IMR-90 (cell line): ENCODE results near the gene TPM3. TPM values are rescaled to one million over a fixed set of nuclear protein-coding genes. Genes with fewer than 3 reads are reported as not detected.

Experiments
- ATAC-seq: fragments of 200-7000 bp; cut with Tn5 transposase; 2 replicates; pipeline ENCODE4 v1.9.1; 2020; ENCODE audit warnings: low read depth, mild to moderate bottlenecking, moderate library complexity
- BruUV-seq: library from RNA; stranded (reverse); fragments of 400-500 nt; replicated peaks from 2 replicates; lab custom pipeline; 2021; lab: Mats Ljungman, UMichigan
- CTCF ChIA-PET: fragments of 300-600 bp; formaldehyde crosslinking; extraction: SDS; loops from one replicate; lab custom pipeline; 2021; ENCODE audit warnings: antibody characterized with exemption; lab: Yijun Ruan, JAX
- POLR2A ChIA-PET: fragments of 300-600 bp; sonication (Branson Sonifier 250); formaldehyde crosslinking; loops from one replicate; lab custom pipeline; 2022; ENCODE audit warnings: antibody characterized with exemption; ENCODE audit not compliant: unreplicated experiment; lab: Charles Lee
- DNase-seq: peaks from one replicate; pipeline ENCODE4 v3.0.0; 2013
- H2AFZ ChIP-seq: replicated peaks from 2 replicates; pipeline ENCODE3; 2013; ENCODE audit warnings: low read length, mild to moderate bottlenecking; ENCODE audit not compliant: poor library complexity
- H2AK5ac ChIP-seq: 2 replicates; pipeline ENCODE4 v1.6.1; 2013; ENCODE audit warnings: low read depth, low read length, inconsistent platforms
- H2AK9ac ChIP-seq: replicated peaks from 2 replicates; pipeline ENCODE3; 2013; ENCODE audit warnings: mild to moderate bottlenecking, low read depth, low read length, moderate library complexity; ENCODE audit not compliant: poor library complexity
- H2BK120ac ChIP-seq: 2 replicates; pipeline ENCODE4 v1.6.1; 2013; ENCODE audit warnings: low read depth, low read length, inconsistent platforms
- H2BK15ac ChIP-seq: 3 replicates; pipeline ENCODE4 v1.6.1; 2013; ENCODE audit warnings: low read depth, low read length, inconsistent platforms
- H2BK20ac ChIP-seq: 2 replicates; pipeline ENCODE4 v1.6.1; 2013; ENCODE audit warnings: low read depth, mild to moderate bottlenecking, inconsistent platforms, low read length, moderate library complexity
- H2BK5ac ChIP-seq: 2 replicates; pipeline ENCODE4 v1.6.1; 2013; ENCODE audit warnings: mild to moderate bottlenecking, low read depth, low read length, inconsistent platforms; ENCODE audit not compliant: poor library complexity, severe bottlenecking
- H3K14ac ChIP-seq: replicated peaks from 2 replicates; pipeline ENCODE4 v1.6.1; 2013; ENCODE audit warnings: low read depth, low read length, inconsistent platforms
- H3K18ac ChIP-seq: 2 replicates; pipeline ENCODE4 v1.6.1; 2013; ENCODE audit warnings: low read depth, low read length, control low read depth
- H3K23ac ChIP-seq: 2 replicates; pipeline ENCODE4 v1.6.1; 2013; ENCODE audit warnings: low read depth, low read length, inconsistent platforms
- H3K27ac ChIP-seq: 2 replicates; pipeline ENCODE4 v1.5.1; 2013; ENCODE audit warnings: mild to moderate bottlenecking, control low read depth, low read length; ENCODE audit not compliant: insufficient read depth
- H3K27me3 ChIP-seq: 2 replicates; pipeline ENCODE4 v1.6.1; 2013; ENCODE audit warnings: low read length; ENCODE audit not compliant: control insufficient read depth, insufficient read depth
- H3K36me3 ChIP-seq: 2 replicates; pipeline ENCODE4 v1.6.1; 2013; ENCODE audit warnings: low read length, mixed read lengths; ENCODE audit not compliant: control insufficient read depth, insufficient read depth
- H3K4ac ChIP-seq: 2 replicates; pipeline ENCODE4 v1.6.1; 2013; ENCODE audit warnings: low read depth, low read length, inconsistent platforms
- H3K4me1 ChIP-seq: 2 replicates; pipeline ENCODE4 v1.6.1; 2013; ENCODE audit warnings: low read length, mixed read lengths; ENCODE audit not compliant: control insufficient read depth, insufficient read depth
- H3K4me2 ChIP-seq: 2 replicates; pipeline ENCODE4 v1.6.1; 2013; ENCODE audit warnings: low read depth, mild to moderate bottlenecking, control low read depth, low read length, moderate library complexity
- H3K4me3 ChIP-seq: 2 replicates; pipeline ENCODE4 v1.5.1; 2013; ENCODE audit warnings: low read depth, mild to moderate bottlenecking, control low read depth, low read length, moderate library complexity; ENCODE audit not compliant: insufficient read depth
- H3K56ac ChIP-seq: 2 replicates; pipeline ENCODE4 v1.6.1; 2013; ENCODE audit warnings: low read length, inconsistent platforms; ENCODE audit not compliant: insufficient read depth; ENCODE audit errors: extremely low read depth
- H3K79me1 ChIP-seq, 2 experiments: 2 replicates each; pipeline ENCODE4 v1.6.1; 2013; ENCODE audit warnings: low read length in 2 of 2, inconsistent platforms in 1 of 2, low read depth in 1 of 2
- H3K9ac ChIP-seq: 2 replicates; pipeline ENCODE4 v1.6.1; 2013; ENCODE audit warnings: low read depth, low read length, control low read depth
- H3K9me1 ChIP-seq: 2 replicates; pipeline ENCODE4 v1.6.1; 2013; ENCODE audit warnings: low read length, inconsistent platforms; ENCODE audit not compliant: insufficient read depth
- H3K9me3 ChIP-seq: 2 replicates; pipeline ENCODE4 v1.6.1; 2013; ENCODE audit warnings: low read length; ENCODE audit not compliant: control insufficient read depth, insufficient read depth
- H4K20me1 ChIP-seq: 2 replicates; pipeline ENCODE4 v1.6.1; 2013; ENCODE audit warnings: low read length, inconsistent platforms; ENCODE audit not compliant: insufficient read depth
- H4K5ac ChIP-seq: 2 replicates; pipeline ENCODE4 v1.6.1; 2013; ENCODE audit warnings: mild to moderate bottlenecking, low read depth, low read length, control low read depth
- H4K8ac ChIP-seq, 2 experiments: 2 replicates each; pipeline ENCODE4 v1.6.1; 2013; ENCODE audit warnings: low read depth in 2 of 2, low read length in 2 of 2, control low read depth in 1 of 2, inconsistent platforms in 1 of 2
- H4K91ac ChIP-seq: 2 replicates; pipeline ENCODE4 v1.6.1; 2013; ENCODE audit warnings: low read depth, low read length, inconsistent platforms; ENCODE audit not compliant: insufficient read depth
- CEBPB ChIP-seq: IDR thresholded peaks from 2 replicates; pipeline ENCODE4 v1.6.1; 2012; ENCODE audit warnings: low read depth, low read length, improper control_type of control experiment
- CHD1 ChIP-seq: IDR thresholded peaks from 2 replicates; pipeline ENCODE4 v1.6.1; 2012; ENCODE audit warnings: low read depth, low read length, improper control_type of control experiment
- FOS ChIP-seq: fragments of 150-350 bp; IDR thresholded peaks from 2 replicates; pipeline ENCODE4 v1.6.1; 2016; ENCODE audit warnings: low read depth, low read length
- POLR2A ChIP-seq: IDR thresholded peaks from 2 replicates; pipeline ENCODE4 v1.6.1; 2012; ENCODE audit warnings: mild to moderate bottlenecking, low read depth, low read length
- SMC3 ChIP-seq: fragments of 150-350 bp; IDR thresholded peaks from 2 replicates; pipeline ENCODE4 v1.6.1; 2016; ENCODE audit warnings: low read depth, mild to moderate bottlenecking, antibody characterized with exemption, low read length, moderate library complexity
- WGBS, 2 experiments: methylation state at CpG; one replicate each; pipeline versions ENCODE4 v1.1.5 to v1.1.7; 2013; ENCODE audit warnings: missing lambda C conversion rate in 2 of 2; ENCODE audit not compliant: insufficient read length in 1 of 2; ENCODE audit errors: extremely low coverage in 2 of 2; 5-methylcytosine and 5-hydroxymethylcytosine counted together
- dilution Hi-C: fragments of 300-500 bp; cut with HindIII; formaldehyde crosslinking; loops from one replicate; pipeline ENCODE4 v1.14.3; 2018; ENCODE audit warnings: low sequenced_read_pairs; ENCODE audit not compliant: unreplicated experiment
- in situ Hi-C: fragments of 300-500 bp; cut with MboI; formaldehyde crosslinking; loops from 3 replicates; pipeline ENCODE4 v1.14.3; 2019; ENCODE audit warnings: low sequenced_read_pairs, inconsistent platforms, mixed read lengths
- intact Hi-C: fragments of 100-400 bp; cut with micrococcal nuclease; formaldehyde crosslinking; loops from 2 replicates; pipeline ENCODE4 v1.10.0; 2022
- polyA plus RNA-seq, 3 experiments: library from polyadenylated mRNA; depleted of rRNA; stranded (reverse); fragments of >200 nt; gene quantifications; 2 replicates each; pipeline ENCODE4 v1.2.3, GENCODE V29; 2012; ENCODE audit warnings: low replicate concordance in 1 of 3
- total RNA-seq: library from RNA; depleted of rRNA; stranded (reverse); fragments of >200 nt; gene quantifications from 2 replicates; pipeline ENCODE4 v1.2.3, GENCODE V29; 2012

The TPM3 gene
- total and polyA plus RNA-seq, 2 of the 4 experiments (the other 2 are of a cell fraction) = 438 to 530 TPM

DNA sequence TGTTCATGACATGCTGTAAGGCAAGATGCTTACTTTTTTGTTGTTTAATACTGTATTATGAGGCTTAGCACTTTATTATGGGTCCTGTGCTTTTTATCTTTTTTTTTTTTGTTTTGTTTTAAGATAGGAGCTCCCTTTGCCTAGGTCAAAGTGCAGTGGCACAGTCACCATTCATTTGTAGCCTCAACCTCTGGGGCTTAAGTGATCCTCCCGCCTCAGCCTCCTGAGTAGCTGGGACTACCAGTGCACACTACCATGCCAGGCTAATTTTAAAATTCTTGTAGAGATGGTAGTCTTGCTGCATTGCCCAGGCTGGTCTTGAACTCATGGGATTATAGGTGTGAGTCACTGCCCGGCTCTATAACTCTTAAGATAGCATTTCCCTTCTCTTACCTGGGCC, 33.5 kb upstream of the TPM3 start:
- Histone ChIP-seq H3K79me1 (peaks cover 12 to 46% of the 10 kb centered on the region in 2 experiments), H3K4me1 (no peaks in the 10 kb centered on the region; the same call in 1 of the 2 replicates), H2AK9ac (no peak overlapping the region), H3K18ac (no peak overlapping the region), H3K9me3 (no peaks in the 10 kb centered on the region), H2AFZ (no peak overlapping the region), H2BK15ac (no peak overlapping the region), H3K23ac (no peak overlapping the region; the same call in 1 of the 2 replicates), H4K91ac (no peak overlapping the region), H2BK5ac (no peak overlapping the region), H2AK5ac (no peak overlapping the region), H3K4ac (no peak overlapping the region), H2BK20ac (no peak overlapping the region), H4K20me1 (peaks cover 60% of the 10 kb centered on the region), H3K27ac (no peak overlapping the region), H3K14ac (no peak overlapping the region), H3K4me2 (no peak overlapping the region), H3K36me3 (peaks cover 40% of the 10 kb centered on the region), H3K9me1 (0 out of 2 replicates have a peak, but pooled peaks cover 2% of the 10 kb centered on the region), H4K5ac (no peak overlapping the region), H3K4me3 (no peak overlapping the region), H2BK120ac (no peak overlapping the region), H3K56ac (no peak overlapping the region), H3K27me3 (no peaks in the 10 kb centered on the region), H3K9ac (no peak overlapping the region), H4K8ac (no peak overlapping the region)
- intact Hi-C loops = no loop called here
- dilution Hi-C loops = no loop called here
- no CpG with 5 or more reads among the region's 2 CpGs for WGBS, 2 experiments
- ChIA-PET CTCF (no interaction called here), POLR2A (no interaction called here)
- TF ChIP-seq POLR2A (no peak), CEBPB (no peak), FOS (no peak), CHD1 (no peak), SMC3 (no peak)
- ATAC-seq (no peak), DNase-seq (no peak)
- in situ Hi-C loops = no loop called here
- BruUV-seq = no TSS peak
